Upper lobe of left lung (tissue), 4 donors: ENCODE results near the gene SAFB.

Experiments used
- POLR2A ChIP-seq, 4 donors: fragments of 450-650 bp; IDR thresholded peaks; one replicate each; pipeline ENCODE4 v1.5.1; 2016 to 2017; ENCODE audit warnings: antibody characterized with exemption in 4 of 4, mild to moderate bottlenecking in 2 of 4
- POLR2AphosphoS5 ChIP-seq, 2 donors: sonication (generic); formaldehyde crosslinking; IDR thresholded peaks; one replicate each; pipeline ENCODE4 v1.5.1; 2017; ENCODE audit warnings: antibody characterized with exemption in 2 of 2
- TF ChIP-seq, protein P1 (sequence below), 6 experiments: fragments of 450-650 bp in 4 of 6; fragments of 200-600 bp in 2 of 6; sonication (generic) in 2 of 6; IDR thresholded peaks; one replicate each; pipeline ENCODE4 v1.5.1; 2016 to 2019; ENCODE audit warnings: antibody characterized with exemption in 6 of 6

DNA sequence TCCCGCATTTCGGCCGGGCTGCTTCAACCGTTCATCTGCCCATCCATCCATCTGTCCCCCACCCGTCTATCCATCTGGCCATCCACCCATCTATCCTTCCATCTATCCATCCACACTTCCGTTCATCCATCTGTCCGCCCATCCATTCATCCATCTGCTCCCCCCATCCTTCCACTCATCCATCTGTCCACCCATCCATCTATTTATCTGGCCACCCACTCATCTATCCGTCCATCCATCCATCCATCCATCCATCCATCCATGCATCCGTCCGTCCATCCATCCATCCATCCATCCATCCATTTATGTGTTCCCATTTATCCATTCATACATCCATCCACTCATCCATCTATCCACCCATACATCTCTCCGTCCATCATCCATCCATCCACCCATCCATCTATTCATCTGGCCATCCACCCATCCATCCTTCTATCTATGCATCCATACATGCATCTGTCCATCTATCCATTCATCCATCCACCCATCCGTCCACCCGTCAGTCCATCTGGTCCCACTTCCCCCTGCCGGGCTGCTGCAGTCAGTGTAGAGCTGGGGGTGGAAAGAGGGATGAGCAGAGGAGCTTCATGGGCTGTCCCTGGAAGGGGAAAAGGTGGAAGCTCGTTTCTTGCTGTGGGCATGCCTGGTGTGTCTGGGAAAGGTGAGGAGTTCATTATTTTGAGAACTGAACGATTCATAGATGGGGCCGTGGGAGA is 58.7 kb downstream of the SAFB start:
- TF ChIP-seq, protein P1, sequence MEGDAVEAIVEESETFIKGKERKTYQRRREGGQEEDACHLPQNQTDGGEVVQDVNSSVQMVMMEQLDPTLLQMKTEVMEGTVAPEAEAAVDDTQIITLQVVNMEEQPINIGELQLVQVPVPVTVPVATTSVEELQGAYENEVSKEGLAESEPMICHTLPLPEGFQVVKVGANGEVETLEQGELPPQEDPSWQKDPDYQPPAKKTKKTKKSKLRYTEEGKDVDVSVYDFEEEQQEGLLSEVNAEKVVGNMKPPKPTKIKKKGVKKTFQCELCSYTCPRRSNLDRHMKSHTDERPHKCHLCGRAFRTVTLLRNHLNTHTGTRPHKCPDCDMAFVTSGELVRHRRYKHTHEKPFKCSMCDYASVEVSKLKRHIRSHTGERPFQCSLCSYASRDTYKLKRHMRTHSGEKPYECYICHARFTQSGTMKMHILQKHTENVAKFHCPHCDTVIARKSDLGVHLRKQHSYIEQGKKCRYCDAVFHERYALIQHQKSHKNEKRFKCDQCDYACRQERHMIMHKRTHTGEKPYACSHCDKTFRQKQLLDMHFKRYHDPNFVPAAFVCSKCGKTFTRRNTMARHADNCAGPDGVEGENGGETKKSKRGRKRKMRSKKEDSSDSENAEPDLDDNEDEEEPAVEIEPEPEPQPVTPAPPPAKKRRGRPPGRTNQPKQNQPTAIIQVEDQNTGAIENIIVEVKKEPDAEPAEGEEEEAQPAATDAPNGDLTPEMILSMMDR (IDR thresholded peaks at IDR 0.05), result no peak
- TF ChIP-seq POLR2A (IDR thresholded peaks at IDR 0.05) (no peak), POLR2AphosphoS5 (IDR thresholded peaks at IDR 0.05) (no peak)
